Muscle of leg (tissue), 11 donors: ENCODE data around the gene APBA2. TPM values are rescaled to one million over a fixed set of nuclear protein-coding genes. Genes with fewer than 3 reads are reported as not detected.

Experiments
- DNase-seq: peaks from one replicate; pipeline ENCODE4 v3.0.0; 2013
- H3K27ac ChIP-seq: one replicate; pipeline ENCODE4 v1.5.1; 2013; ENCODE audit warnings: mild to moderate bottlenecking, low read length, control low read depth
- H3K27me3 ChIP-seq: one replicate; pipeline ENCODE4 v1.6.1; 2013; ENCODE audit warnings: low read length; ENCODE audit not compliant: control insufficient read depth, insufficient read depth
- H3K36me3 ChIP-seq: one replicate; pipeline ENCODE4 v1.6.1; 2013; ENCODE audit warnings: low read length; ENCODE audit not compliant: control insufficient read depth, insufficient read depth
- H3K4me1 ChIP-seq: one replicate; pipeline ENCODE4 v1.6.1; 2013; ENCODE audit warnings: low read length; ENCODE audit not compliant: control insufficient read depth, insufficient read depth
- H3K4me3 ChIP-seq: one replicate; pipeline ENCODE4 v1.5.1; 2013; ENCODE audit warnings: low read length, control low read depth
- H3K9me3 ChIP-seq: replicated peaks from 2 replicates; pipeline ENCODE4 v1.6.1; 2013; ENCODE audit warnings: low read depth, low read length; ENCODE audit not compliant: control insufficient read depth
- WGBS: methylation state at CpG from one replicate; pipeline ENCODE4 v1.1.5; 2013; ENCODE audit warnings: missing lambda C conversion rate; ENCODE audit not compliant: insufficient coverage; 5-methylcytosine and 5-hydroxymethylcytosine counted together
- polyA plus RNA-seq, 8 donors: library from polyadenylated mRNA; unstranded; fragments of 120-200 nt; gene quantifications; one replicate each; pipeline versions ENCODE4 v1.2.1 to v1.2.3, GENCODE V29; 2013; ENCODE audit warnings: inconsistent platforms in 1 of 8, low replicate concordance in 1 of 8; ENCODE audit not compliant: insufficient read length in 8 of 8, insufficient read depth in 1 of 8
- total RNA-seq: library from RNA; stranded (reverse); fragments of 120-200 nt; gene quantifications from one replicate; pipeline ENCODE4 v1.2.4, GENCODE V29; 2013

Gene APBA2
- total and polyA plus RNA-seq, 9 donors: 4.0 to 9.7 (median 5.7) TPM

DNA sequence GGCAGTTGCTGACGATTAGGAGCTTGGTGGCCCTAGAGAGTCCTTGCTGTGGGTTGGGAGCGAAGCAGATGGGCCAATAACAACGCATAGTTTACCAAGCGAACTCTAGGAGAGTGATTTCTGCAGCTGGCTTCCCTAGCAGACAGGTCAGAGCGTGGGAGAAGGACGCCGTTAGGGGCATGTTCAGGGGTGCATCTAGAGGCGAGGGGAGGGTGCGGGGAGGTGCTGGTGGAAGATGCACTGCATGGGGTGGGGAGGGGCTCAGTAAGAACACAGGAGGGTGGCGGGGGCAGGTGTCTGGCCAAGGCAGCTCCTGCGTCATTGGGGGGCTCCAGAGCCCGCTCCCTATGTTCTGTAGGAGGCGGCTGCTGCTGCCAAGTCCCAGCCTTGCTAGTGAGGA is 8.9 kb downstream of the APBA2 start:
- H3K27ac ChIP-seq: no peak overlapping the region
- H3K36me3 ChIP-seq: no peaks in the 10 kb centered on the region
- no peaks in the 10 kb centered on the region for H3K27me3 ChIP-seq
- H3K4me3 ChIP-seq: no peak overlapping the region
- DNase-seq: no peak
- H3K9me3 ChIP-seq: peaks cover 2% of the 10 kb centered on the region
- H3K4me1 ChIP-seq: no peaks in the 10 kb centered on the region
- WGBS: 66% methylated on average over 10 of the region's 13 CpGs

DNA sequence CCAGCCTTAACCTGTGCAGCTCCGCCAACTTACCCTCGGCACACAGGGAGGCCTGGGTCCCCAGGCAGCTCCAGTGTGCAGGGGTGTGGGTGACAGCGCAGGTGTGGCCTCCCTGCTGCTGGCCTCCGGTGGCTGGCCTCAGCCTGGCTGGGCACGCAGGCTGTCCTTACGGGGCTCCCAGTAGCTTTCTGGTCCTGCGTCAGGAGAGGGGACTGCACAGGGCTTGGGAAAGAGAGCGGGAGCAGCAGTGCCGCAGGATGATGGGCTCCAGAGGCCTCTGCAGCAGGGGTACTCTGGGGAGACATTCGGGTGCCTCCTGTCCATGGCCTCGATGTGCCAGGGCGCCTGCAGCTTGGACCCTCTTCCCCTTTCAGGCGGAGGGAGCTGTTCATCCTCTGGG is 9.4 kb downstream of the APBA2 start:
- Histone ChIP-seq H3K4me1 (no peaks in the 10 kb centered on the region), H3K9me3 (peaks cover 2% of the 10 kb centered on the region), H3K27ac (no peak overlapping the region), H3K4me3 (no peak overlapping the region), H3K36me3 (no peaks in the 10 kb centered on the region), H3K27me3 (no peaks in the 10 kb centered on the region)
- WGBS: 82% methylated on average over 12 of the region's 13 CpGs
- DNase-seq: no peak

DNA sequence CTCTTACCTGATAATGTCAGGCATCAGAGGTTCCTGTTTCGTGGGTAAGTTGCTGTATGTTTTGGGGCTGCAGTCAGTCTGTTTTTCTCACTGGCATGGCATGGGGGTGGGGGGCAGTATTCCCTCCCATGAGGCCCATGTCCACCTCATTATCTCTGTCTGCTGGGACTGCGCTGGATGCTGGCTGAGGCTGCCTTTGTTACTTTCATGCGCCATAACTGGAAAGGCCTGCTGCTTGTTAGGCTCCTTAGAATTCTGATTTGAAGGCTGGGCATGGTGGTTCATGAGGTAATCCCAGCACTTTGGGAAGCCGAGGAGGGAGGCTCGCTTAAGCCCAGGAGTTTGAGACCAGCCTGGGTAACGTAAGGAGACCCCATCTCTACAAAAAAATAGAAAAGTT is 9.8 kb downstream of the APBA2 start:
- no peaks in the 10 kb centered on the region for H3K27me3 ChIP-seq
- H3K9me3 ChIP-seq: peaks cover 2% of the 10 kb centered on the region
- no peaks in the 10 kb centered on the region for H3K36me3 ChIP-seq
- H3K27ac ChIP-seq: no peak overlapping the region
- no peak for DNase-seq
- H3K4me1 ChIP-seq: no peaks in the 10 kb centered on the region
- no peak overlapping the region for H3K4me3 ChIP-seq
- 100% methylated on average over 2 of the region's 6 CpGs for whole genome bisulfite sequencing

GRCh38 chr15:28896951-28897350 is 11.2 kb downstream of the APBA2 start:
- peaks cover 2% of the 10 kb centered on the region for H3K9me3 ChIP-seq
- no CpG with 5 or more reads among the region's 4 CpGs for WGBS
- DNase-seq: no peak

DNA sequence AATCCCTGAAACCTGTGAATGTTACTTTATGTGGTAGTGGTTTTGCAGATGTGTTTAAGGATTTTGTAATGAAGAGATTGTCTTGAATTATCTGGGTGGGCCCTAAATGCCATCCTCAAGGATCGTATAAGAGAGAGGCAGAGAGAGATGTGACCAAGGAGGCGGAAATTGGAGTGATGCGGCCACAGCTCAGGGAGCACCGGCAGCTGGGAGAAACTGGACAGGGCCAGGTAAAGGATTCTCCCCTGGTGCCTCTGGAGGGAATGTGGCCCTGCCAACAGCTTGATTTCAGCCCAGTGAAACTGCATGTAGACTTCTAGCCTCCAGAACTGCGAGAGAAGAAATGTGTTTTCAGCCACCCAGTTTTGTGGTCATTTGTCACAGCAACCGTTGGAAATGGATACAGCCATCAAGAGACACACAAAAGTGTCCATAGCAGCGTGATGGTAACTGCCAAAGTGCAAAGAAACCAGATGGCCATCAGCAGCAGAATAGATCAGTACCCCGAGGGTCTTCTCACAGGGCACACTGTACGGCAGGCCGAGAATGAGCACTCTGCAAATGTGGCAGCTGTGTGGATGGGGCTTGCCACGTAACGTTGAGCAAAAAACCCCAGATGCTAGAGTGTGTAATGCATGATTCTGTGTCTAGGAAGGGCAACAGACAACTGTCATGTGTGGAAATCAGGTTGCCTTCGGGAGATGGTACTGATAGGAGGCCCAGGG is 12.2 kb downstream of the APBA2 start:
- Histone ChIP-seq H3K4me3 (no peak overlapping the region), H3K9me3 (peaks cover 2% of the 10 kb centered on the region), H3K27me3 (no peaks in the 10 kb centered on the region), H3K4me1 (no peaks in the 10 kb centered on the region), H3K36me3 (no peaks in the 10 kb centered on the region), H3K27ac (no peak overlapping the region)
- no peak for DNase-seq
- WGBS: 86% methylated on average over 12 of the region's 13 CpGs

More at GRCh38 chr15:28896951-28897350, 11.2 kb downstream of the APBA2 start:
- Histone ChIP-seq H3K27ac (no peak overlapping the region), H3K4me3 (no peak overlapping the region), H3K27me3 (no peaks in the 10 kb centered on the region), H3K4me1 (no peaks in the 10 kb centered on the region), H3K36me3 (no peaks in the 10 kb centered on the region)

DNA sequence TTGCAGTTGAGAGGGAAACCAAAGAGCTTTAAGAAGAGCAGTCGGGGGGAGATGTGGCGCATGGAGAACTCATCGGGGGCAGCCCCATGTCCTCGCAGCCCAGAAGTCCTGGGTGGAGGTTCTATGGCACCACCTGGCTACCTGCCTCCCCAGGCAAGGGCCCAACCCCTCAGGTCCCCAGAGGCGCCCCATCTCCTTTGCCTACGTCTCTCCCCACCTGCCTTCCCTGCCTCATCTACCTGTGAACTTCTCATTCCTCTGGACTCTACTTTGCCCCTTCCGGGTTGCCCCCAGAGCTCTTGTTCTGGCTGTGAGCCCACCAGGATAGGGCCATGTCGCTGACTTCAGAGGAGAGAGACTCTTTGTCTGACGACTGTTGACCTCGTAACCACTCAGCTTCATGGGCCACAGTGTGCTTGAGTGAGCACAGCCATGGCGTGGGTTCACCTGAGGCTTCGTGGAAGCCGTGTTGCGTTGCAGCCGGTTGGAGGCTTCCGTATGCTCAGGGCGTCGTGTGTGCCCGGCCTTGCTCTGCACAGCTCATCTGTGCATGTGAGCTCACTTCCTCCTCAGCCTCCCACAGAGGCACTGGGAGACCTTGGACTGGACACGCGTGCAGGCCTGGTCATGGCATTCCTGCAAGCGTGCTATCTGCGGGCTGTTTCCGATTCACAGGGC is 13.4 kb downstream of the APBA2 start:
- H3K9me3 ChIP-seq: peaks cover 2% of the 10 kb centered on the region
- H3K27ac ChIP-seq: no peak overlapping the region
- H3K4me3 ChIP-seq: no peak overlapping the region
- DNase-seq: no peak
- no peaks in the 10 kb centered on the region for H3K36me3 ChIP-seq
- WGBS: 89% methylated on average over 24 of the region's 24 CpGs
- no peaks in the 10 kb centered on the region for H3K4me1 ChIP-seq
- no peaks in the 10 kb centered on the region for H3K27me3 ChIP-seq

DNA sequence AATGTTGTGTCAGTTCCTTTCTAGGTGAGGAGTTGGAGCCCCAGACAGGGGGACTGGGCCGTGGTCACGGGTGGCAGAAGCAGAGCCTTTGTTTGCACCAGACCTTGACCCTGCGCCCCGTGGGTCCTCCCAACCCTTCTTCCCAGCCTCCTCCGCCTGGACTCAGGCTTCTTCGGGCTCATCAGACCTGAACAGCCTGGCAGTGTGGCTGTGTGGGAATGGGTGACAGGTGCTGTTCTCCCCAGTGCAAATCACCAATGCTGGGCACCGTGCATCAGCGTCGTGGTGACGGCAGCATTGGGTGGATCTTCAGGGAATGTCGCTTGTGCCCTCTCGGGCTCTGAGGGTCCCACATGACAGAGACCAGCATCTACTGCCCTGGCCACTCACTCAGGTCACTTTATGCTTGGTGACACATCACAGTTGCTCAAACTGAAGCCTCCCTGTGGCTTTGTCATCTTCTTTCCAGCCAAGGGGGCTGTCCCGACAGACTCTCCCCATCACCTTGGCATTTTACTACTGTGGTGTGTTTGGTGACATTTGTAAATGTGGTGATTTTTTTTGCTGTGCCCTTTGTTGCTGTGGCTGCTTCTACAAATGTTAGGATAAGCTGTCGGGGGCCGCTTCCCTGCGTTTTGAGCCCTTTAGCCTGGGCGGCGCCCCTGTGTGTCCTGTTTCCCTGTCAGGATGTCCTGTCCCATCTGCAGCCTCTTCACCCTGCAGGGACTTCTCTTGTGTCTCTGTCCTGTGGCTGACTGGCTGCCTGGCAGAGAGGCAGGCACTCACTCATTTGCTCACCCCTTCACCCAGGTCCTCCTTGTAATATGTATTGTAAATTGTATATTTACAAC is 14.5 kb downstream of the APBA2 start:
- Histone ChIP-seq H3K36me3 (no peaks in the 10 kb centered on the region), H3K9me3 (peaks cover 2% of the 10 kb centered on the region), H3K27me3 (no peaks in the 10 kb centered on the region), H3K4me1 (peaks cover 4% of the 10 kb centered on the region), H3K27ac (no peak overlapping the region), H3K4me3 (no peak overlapping the region)
- 80% methylated on average over 8 of the region's 18 CpGs for WGBS
- DNase-seq: no peak

DNA sequence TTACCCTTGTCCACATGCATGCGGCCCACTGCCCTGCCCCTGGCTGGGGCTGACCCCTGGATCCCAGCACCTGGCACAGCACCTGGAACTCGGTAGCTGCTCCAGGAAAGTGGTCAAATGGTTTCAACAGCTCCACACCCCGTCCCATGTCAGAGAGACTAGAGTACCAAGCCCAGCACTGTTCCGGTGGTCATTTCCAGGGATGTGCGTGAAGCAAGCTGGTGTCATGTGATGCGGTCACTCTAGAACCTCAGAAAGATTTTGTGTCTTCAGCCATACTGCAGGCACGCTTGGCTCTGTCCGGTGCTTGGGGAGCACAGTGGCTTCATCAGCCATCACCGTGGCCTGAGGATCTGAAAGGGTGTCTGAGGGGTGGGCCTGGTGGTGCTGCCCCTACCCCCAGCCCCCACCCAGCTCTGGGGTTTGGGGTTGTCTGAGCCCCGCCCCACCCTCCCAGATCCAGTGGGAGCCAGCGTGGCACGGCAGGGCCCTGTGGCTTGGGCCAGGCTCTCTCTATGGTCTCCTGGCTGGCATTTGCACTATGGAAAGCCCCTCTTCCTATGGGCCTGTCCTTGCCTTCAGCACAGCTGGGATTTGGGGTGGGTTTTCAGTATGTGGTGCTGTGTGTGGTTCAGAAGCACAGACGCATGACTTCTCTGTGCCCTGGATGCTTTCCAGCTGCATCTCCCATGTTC is 15.3 kb downstream of the APBA2 start:
- Histone ChIP-seq H3K27ac (no peak overlapping the region), H3K4me3 (no peak overlapping the region), H3K4me1 (peaks cover 4% of the 10 kb centered on the region), H3K36me3 (no peaks in the 10 kb centered on the region), H3K9me3 (peaks cover 2% of the 10 kb centered on the region), H3K27me3 (no peaks in the 10 kb centered on the region)
- 85% methylated on average over 10 of the region's 13 CpGs for WGBS
- no peak for DNase-seq

GRCh38 chr15:28901587-28901980 is 15.8 kb downstream of the APBA2 start:
- Histone ChIP-seq H3K27ac (no peak overlapping the region), H3K9me3 (no peaks in the 10 kb centered on the region), H3K4me3 (no peak overlapping the region), H3K4me1 (peaks cover 4% of the 10 kb centered on the region), H3K27me3 (no peaks in the 10 kb centered on the region), H3K36me3 (no peaks in the 10 kb centered on the region)
- 20% methylated on average over 1 of the region's 7 CpGs for WGBS
- DNase-seq: no peak
